Epithelial cell of esophagus (primary cell): ENCODE data around the gene RIN3.

Experiments
- DNase-seq: peaks from one replicate; pipeline ENCODE4 v3.0.0; 2010; ENCODE audit warnings: low read depth
- H3K4me3 ChIP-seq: 2 replicates; pipeline ENCODE4 v1.5.1; 2011; ENCODE audit warnings: mild to moderate bottlenecking, low read length, control low read depth
- CTCF ChIP-seq: IDR thresholded peaks from 2 replicates; pipeline ENCODE4 v1.5.1; 2011; ENCODE audit warnings: low read depth, mild to moderate bottlenecking, low read length, control low read depth, inconsistent platforms; ENCODE audit not compliant: insufficient read depth; ENCODE audit errors: missing control alignments

Gene RIN3

DNA sequence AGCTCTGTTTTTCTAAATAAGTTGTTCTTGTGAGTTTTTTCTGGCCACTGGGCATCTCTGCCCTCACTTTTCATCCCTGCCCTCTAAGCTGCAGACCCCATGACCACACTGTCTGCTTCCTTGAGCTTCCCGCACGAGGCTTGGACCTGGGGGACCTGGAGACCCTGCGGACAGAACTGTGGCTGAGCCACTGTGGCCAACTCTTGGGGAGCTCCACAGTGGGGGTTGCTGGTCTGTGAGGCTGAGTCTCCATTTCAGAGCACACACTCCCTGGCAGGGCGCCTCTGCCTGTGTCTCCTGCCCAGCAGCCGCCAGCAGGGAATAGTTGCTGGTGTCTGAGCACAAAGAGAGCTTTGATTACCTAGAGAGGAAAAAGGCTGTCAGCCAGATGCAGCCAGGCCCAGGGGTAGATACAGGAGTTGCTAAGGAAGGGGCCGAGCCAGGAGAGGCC lies 13.1 kb upstream of the RIN3 start:
- H3K4me3 ChIP-seq, result no peak overlapping the region
- TF ChIP-seq CTCF, result no peak
- DNase-seq, result no peak

DNA sequence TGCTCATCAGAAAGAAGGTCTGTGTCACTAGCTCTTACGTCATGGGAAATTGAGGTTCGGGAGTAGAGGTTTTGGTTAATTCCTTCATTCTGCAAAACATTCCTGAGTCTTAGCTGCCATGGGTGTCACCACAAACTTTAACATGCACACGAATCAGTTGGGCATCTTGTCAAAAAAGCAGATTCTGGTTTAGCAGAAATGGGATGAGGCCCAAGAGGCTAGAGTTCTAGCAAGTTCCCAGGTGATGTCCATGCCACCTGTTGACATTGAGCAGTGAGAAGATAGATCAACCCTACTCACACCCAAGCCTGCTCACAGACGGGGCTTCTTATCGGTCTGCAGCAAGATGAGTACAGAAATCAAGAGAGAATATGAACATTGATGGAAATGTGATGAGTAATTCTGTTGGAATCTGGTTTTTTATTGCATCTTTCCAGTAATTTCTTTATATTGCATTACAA lies 11.7 kb upstream of the RIN3 start:
- no peak overlapping the region for H3K4me3 ChIP-seq
- no peak for TF ChIP-seq CTCF
- no peak for DNase-seq

DNA sequence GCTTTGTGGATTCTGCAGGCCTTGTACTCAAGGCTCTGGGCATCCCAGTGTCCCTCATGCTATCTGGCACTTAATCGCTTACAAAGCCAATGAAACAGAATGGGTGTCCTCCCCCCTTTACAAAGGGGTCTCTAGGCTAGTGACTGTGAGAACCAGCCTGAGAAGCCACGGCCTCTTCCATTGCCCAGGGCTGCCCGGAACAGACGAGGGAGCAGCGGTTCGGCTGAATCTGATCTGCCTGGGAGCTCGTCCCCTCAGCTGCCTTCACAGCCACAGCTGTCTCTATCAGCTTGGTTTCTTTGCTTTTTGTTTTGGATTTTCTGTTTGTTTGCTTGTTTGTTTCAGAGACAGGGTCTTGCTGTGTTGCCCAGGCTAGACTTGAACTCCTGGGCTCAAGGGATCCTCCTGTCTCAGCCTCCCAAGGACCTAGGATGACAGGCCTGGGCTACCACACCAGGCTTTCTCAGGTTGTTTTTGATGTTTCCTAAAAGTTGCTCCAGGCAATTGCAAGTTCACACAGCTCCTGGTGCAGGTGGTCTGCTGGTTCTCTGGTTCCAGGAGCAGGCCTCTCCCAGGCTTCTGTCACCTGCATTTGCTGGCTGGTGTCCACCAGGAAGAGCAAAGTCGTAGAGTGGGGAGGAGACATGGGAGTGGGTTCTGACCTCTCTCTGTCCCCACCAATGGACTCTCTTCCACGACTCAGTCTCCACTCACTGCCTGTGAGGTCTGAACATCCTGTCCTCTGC lies 10.9 kb upstream of the RIN3 start:
- no peak for DNase-seq
- no peak for TF ChIP-seq CTCF
- no peak overlapping the region for H3K4me3 ChIP-seq

GRCh38 chr14:92503756-92504491 lies 9.7 kb upstream of the RIN3 start:
- H3K4me3 ChIP-seq, result no peak overlapping the region
- peak; percentile 94 for DNase-seq
- TF ChIP-seq CTCF, result no peak

- H3K4me3 ChIP-seq, result no peak overlapping the region
- TF ChIP-seq CTCF, result no peak
- no peak for DNase-seq
Measured at GRCh38 chr14:92505826-92506225, 7.8 kb upstream of the RIN3 start.

GRCh38 chr14:92506231-92506630 lies 7.3 kb upstream of the RIN3 start:
- no peak overlapping the region for H3K4me3 ChIP-seq
- DNase-seq, result no peak
- TF ChIP-seq CTCF, result no peak
